GM21390 (cell line): ENCODE data around the gene PLOD3.

ENCODE experiments used
- ATAC-seq: cut with Tn5 transposase; IDR thresholded peaks from one replicate; pipeline ENCODE4 v1.9.1; 2021; ENCODE audit not compliant: unreplicated experiment

PLOD3 gene

GRCh38 chr7:101166909-101167644 lies 50.3 kb downstream of the PLOD3 start:
- no peak for ATAC-seq

DNA sequence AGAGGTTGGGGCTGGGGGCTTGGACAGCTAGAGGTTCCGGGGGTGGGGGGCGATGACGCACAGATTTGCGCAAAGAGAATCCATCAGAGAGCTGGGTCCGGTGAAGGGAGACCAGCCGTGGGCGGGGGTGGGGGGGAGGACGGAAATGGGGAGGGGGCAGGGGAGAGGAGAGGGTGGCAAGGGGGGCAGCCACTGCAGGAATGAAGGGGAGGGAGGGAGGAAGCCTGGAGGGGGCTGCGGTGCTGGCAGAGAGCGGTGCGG lies 50.8 kb downstream of the PLOD3 start:
- no peak for ATAC-seq

- ATAC-seq, result no peak
These were observed 51.3 kb downstream of the PLOD3 start for GRCh38 chr7:101165958-101166647.

DNA sequence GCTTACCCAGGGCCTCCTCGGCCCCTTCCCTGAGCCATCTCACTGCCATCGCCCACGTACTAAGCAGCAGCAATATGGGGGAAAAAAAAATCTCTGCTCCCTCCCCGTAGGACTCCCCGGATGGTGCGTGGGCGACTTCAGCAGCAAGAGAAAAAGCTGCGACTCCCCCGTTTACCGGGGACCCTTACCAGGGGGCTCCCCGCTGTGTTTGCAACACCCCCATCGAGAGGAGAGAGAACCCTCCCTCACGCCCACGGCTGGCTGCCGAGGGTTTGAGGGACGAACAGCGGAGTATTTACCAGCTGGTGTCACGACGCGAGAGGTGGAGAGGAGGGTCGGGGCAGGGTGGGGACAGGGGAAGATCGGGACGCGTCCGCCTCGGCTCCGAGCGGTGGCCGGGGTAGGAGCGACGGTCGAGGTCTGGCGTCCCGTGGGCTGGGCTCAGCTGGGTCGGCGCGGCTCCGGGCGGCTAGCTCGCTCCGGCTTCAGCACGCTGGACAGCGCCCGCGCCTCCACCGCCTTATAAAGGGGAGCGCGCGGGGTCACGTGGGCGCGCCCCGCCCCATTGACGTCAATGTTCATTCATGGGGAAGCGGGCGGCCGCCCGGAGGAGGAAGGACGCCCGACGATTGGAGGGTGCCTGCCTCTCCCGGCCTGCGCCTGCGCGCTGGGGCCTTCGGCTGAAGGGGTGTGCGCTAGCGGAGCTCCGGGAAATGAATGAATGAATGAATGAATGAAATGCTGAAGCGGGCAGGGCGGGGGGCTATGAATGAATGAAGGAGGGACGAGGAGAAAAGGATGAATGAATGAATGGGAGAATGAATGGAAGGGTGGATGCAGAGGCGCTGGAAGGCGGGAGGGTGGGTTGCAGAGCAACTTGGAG lies 52.1 kb downstream of the PLOD3 start, which contains the start of gene VGF:
Gene VGF, minus strand, starts transcription at position 495 of the 883 bp plus-strand sequence. CDS start 726 bp downstream, outside the sequence.
- ATAC-seq, result peak; percentile 66

DNA sequence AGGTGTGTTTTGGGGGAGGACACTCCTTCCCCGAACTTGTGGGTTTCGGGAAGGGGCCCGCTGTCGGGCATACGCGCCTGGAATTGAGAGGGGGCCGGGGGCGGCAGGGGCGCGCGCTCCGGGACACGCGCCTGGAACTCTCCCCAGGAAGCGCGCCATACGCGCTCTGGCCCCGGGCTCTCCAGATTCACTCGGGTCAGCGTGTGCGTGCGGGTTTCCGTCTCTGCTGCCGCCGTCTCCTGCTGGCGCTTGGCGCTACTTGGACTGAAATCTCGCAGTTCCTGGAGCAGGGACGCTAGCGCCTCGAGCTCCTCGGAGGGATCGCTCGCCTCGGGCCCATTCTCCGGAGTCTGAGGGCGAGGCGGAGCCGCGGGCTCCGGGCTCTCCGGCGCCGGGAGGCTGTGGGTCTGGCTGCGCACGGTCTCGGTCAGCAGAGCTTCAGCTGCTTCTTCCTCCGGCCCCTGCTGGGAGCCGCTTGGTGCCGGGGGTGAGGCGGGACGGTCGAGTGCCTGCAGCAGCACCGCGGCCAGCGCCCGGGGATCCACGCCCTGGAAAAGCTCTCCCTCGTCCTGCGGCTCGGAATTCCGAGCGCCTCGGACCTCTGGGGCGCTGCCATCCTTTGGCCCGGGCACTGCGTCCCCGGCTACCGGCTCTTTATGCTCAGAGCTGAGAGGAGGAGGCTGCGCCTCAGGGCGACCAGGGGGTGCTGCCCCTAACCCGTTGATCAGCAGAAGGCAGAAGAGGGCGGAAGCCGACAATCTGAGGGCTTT lies 53.1 kb downstream of the PLOD3 start:
- ATAC-seq, result no peak

DNA sequence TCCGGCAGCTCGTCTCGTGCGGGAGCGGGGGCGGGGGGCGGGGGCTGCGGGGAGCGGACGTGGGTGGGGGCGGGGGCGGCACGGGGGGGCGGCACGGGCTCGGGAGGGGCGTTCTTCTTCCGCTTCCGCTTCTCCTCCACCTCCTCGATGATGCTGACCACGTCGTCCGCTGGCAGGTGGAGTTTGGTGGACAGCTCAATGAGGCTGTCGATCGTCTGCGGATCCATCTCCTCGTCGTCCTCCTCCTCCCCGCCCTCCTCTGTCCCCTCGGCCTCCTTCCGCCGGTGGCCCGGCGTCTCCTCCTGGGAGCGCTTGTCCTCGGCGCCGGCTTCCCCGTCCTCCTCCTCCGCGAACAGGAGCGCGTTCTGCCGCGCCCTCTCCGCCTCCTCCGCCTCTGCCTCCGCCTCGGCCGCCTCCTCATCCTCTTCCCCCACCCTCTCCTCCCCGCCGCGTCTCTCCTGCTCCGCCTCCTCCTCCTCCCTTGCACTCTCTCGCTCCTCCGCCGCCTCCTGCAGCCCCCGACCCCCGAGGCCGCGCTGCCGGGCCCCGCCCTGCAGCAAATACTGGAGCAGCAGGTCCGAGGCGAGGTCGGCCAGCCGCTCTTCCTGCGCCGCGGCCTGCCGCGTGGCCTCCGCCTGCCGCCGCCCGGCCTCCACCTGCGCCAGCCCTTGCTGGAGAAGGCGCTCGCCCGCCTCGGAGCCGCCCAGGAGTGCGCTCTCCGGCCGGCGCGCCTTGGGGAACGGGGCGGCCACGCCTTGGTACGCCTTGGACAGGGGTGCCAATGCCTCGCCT lies 53.9 kb downstream of the PLOD3 start:
- ATAC-seq, result no peak

DNA sequence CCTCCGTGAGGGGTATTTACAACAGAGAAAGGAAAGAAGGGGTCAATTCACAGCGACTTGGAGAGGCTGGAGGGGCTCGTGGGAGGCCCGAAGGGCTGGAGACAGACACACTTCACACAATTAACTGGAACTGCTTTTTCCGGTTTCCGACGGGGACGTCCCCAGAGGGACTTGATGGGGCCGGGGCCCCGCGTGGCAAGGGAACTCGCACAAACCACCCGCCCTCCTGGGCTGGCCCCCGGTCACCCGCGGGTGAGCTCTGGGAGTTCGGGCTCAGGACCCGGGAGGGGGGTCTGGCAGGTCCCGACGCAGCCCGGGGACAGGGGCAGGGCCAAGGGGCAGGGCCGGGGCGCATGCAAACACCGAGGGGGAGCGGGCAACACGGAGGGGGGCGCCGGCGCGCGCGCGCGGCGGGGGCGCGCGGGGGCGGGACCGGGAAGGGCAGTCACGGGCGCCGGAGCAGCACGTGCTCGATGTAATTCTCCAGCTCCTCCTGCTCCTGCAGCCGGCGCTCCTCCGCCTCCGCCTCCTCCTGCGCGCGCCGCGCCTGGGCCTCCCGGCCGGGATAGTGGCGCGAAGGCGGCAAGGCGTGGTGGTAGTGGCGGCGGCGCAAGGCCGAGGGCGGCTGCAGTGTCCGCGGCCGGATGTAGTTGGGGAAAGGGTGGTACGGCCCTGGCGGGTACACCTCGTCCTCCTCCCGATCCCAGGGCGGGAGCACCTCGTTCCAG lies 54.7 kb downstream of the PLOD3 start:
- ATAC-seq, result no peak

DNA sequence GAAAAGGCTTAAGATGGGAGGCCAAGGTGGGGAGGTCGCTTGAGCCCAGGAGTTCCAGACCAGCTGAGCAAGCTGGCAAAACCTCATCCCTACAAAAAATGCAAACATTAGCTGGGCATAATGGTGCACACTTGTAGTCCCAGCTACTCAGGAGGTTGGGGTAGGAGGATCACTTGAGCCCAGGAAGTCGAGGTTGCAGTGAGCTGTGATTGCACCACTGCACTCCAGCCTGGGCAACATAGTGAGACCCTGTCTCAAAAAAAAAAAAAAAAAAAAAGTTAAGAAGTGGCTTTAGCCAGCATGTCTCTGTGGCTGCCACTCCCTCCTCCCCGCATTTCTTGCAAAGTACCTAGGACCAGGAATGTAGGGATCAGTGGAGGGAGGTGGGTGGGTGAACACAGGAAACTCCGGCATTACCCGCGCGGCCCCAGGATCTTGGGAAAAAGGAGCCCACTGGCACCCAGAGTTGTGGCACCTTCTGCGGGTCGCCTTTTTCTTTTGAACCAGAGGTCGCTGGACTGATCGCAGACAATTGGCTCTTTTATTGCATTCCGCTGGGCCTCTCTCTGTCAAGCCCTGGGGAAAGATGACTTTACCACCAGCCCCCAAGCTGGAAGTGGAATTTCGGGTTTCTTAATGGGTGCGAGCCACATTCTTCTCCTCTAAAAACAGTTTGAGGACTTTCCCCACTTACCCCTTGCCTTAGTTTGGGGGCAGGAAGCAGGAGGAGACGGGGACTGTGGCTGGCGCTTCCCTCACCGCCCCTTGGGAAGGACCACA lies 55.5 kb downstream of the PLOD3 start:
- ATAC-seq, result no peak

GRCh38 chr7:101160910-101161309 lies 56.5 kb downstream of the PLOD3 start:
- ATAC-seq, result no peak

DNA sequence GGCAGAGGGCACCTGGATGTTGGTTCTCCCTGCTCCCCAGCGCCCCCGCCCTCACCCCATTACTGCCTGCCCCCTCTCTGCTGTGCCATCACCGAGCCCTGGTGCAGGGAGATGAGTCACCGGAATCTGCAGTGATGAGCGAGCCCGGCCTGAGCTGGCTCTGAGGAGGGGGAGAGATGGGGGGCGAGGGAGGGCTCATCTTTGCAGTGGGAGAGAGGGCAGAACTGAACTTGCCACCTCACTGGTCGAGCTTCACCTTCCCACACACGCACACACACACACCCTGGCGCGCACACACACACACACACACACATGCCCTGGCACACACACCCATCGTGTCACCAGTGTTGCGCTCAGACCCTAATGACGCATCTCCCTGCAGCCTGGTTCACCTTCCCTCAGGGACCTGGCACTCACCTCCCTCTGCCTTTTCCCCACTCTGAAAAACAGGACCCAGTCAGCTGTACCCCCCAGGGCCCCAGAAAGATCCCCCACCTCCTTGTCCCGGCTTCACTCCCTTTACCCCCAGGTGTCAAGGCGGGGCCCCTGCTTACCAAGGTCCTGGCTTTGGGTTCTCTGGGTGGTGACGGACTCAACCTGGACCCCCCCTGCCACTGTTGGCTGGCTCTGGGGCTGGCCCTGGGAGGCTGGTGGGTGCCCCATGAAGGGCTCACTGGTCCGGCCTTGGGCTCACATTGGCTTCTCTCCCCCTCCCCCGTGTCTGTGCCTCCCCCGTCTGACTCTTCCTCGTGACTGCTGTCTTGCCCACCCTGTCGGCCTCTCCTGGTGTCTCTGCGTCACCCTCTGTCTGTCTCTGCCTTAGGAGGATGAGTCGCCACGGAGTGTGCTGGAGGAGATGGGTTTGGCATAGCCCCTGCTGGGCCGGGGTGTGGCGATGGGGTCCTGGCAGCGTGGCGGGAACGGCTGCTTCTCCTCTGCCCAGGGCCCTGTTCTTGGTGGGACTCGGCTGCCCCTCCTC lies 57.4 kb downstream of the PLOD3 start:
- ATAC-seq, result no peak

DNA sequence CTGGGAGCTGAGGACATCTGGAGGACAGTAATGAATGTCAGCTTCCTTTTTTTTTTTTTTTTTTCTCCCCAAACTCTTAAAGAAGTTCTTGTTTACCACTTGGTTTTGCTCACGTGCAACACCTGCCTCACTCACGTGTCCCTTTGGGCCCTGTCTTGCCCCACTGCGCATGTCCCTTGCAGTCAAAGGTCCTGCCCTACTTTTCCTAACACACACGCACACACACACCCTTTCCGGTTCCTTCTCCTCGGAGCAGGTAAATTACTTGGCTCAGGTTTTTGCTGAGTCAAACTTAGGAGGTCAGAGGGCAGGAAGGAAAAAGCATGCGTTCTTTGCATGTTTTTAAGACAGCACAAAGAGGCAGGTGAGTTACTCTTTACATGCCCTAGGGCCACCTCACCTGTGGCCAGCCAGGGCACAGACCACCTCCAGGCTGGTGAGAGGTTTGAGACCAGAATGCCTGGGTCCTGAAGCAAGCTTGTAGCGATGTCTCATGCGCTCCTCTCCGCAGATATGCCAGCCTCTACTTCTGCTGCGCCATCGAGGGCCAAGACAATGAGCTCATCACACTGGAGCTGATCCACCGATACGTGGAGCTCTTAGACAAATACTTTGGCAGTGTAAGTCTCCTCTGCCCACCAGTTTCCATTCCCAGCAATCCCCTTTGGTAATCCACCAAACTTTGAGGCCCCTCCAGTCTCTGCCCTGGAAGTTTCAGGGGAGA lies 60.4 kb downstream of the PLOD3 start:
- ATAC-seq, result no peak

- ATAC-seq, result no peak
These were observed 61.1 kb downstream of the PLOD3 start for GRCh38 chr7:101156277-101156676.
